ENCODE results near the gene SLC25A31. TPM values are rescaled to one million over a fixed set of nuclear protein-coding genes. Genes with fewer than 3 reads are reported as not detected.

SLC25A31 gene
- total RNA-seq, 1 donor from 2014 or later: not detected

- Mint-ChIP-seq H3K27me3 (ENCODE audit: low read depth) (no peaks in the 10 kb centered on the region), H3K27ac (ENCODE audit: unreplicated experiment) (no peak overlapping the region), H3K4me3 (ENCODE audit: unreplicated experiment) (no peak overlapping the region), H3K4me1 (ENCODE audit: low read depth) (peaks cover 10% of the 10 kb centered on the region), H3K9me3 (ENCODE audit: low read depth) (peaks cover 21% of the 10 kb centered on the region), H3K36me3 (ENCODE audit: low read depth) (peaks cover 3% of the 10 kb centered on the region)
- no peak for TF ChIP-seq CTCF (IDR thresholded peaks at IDR 0.05)
- DNase-seq (ENCODE audit: low spot score): no peak
These were observed 7.1 kb downstream of the SLC25A31 start for GRCh38 chr4:127737295-127737694.

GRCh38 chr4:127741247-127741646 is 11.0 kb downstream of the SLC25A31 start:
- Mint-ChIP-seq H3K4me3 (ENCODE audit: unreplicated experiment) (no peak overlapping the region), H3K4me1 (ENCODE audit: low read depth) (peaks cover 10% of the 10 kb centered on the region), H3K9me3 (ENCODE audit: low read depth) (peaks cover 26% of the 10 kb centered on the region), H3K36me3 (ENCODE audit: low read depth) (peaks cover 3% of the 10 kb centered on the region), H3K27ac (ENCODE audit: unreplicated experiment) (no peak overlapping the region), H3K27me3 (ENCODE audit: low read depth) (peaks cover 11% of the 10 kb centered on the region)
- TF ChIP-seq CTCF (IDR thresholded peaks at IDR 0.05): no peak
- DNase-seq (ENCODE audit: low spot score): no peak

- Mint-ChIP-seq H3K4me1 (ENCODE audit: low read depth) (no peaks in the 10 kb centered on the region), H3K27me3 (ENCODE audit: low read depth) (peaks cover 21% of the 10 kb centered on the region), H3K36me3 (ENCODE audit: low read depth) (peaks cover 3% of the 10 kb centered on the region), H3K27ac (ENCODE audit: unreplicated experiment) (no peak overlapping the region), H3K9me3 (ENCODE audit: low read depth) (peaks cover 14% of the 10 kb centered on the region), H3K4me3 (ENCODE audit: unreplicated experiment) (no peak overlapping the region)
- no peak for TF ChIP-seq CTCF (IDR thresholded peaks at IDR 0.05)
- no peak for DNase-seq (ENCODE audit: low spot score)
These were observed 17.7 kb downstream of the SLC25A31 start for GRCh38 chr4:127747883-127748282.

GRCh38 chr4:127748957-127749356 is 18.8 kb downstream of the SLC25A31 start:
- Mint-ChIP-seq H3K4me1 (ENCODE audit: low read depth) (no peaks in the 10 kb centered on the region), H3K4me3 (ENCODE audit: unreplicated experiment) (no peak overlapping the region), H3K27me3 (ENCODE audit: low read depth) (peaks cover 31% of the 10 kb centered on the region), H3K9me3 (ENCODE audit: low read depth) (peaks cover 15% of the 10 kb centered on the region), H3K36me3 (ENCODE audit: low read depth) (peaks cover 3% of the 10 kb centered on the region), H3K27ac (ENCODE audit: unreplicated experiment) (no peak overlapping the region)
- TF ChIP-seq CTCF (IDR thresholded peaks at IDR 0.05): no peak
- no peak for DNase-seq (ENCODE audit: low spot score)

GRCh38 chr4:127756906-127757305 is 26.7 kb downstream of the SLC25A31 start:
- H3K4me1 Mint-ChIP-seq (ENCODE audit: low read depth): no peaks in the 10 kb centered on the region
- H3K36me3 Mint-ChIP-seq (ENCODE audit: low read depth): peaks cover 4% of the 10 kb centered on the region
- peaks cover 14% of the 10 kb centered on the region for H3K9me3 Mint-ChIP-seq (ENCODE audit: low read depth)
- no peak for TF ChIP-seq CTCF (IDR thresholded peaks at IDR 0.05)
- no peak for DNase-seq (ENCODE audit: low spot score)
- H3K4me3 Mint-ChIP-seq (ENCODE audit: unreplicated experiment): no peak overlapping the region
- no peak overlapping the region for H3K27ac Mint-ChIP-seq (ENCODE audit: unreplicated experiment)
- peaks cover 17% of the 10 kb centered on the region for H3K27me3 Mint-ChIP-seq (ENCODE audit: low read depth)
